ENCODE measurements around the gene FLYWCH2.

The FLYWCH2 gene

GRCh38 chr16:2867987-2868789, 14.8 kb upstream of the FLYWCH2 start (continued):
- no peak for TF ChIP-seq ZNF146 (tag by site-specific recombination; IDR thresholded peaks at IDR 0.05)
- TF ChIP-seq ZNF221 (tag by site-specific recombination; IDR thresholded peaks at IDR 0.05; ENCODE audit: borderline replicate concordance): no peak
- no peak for TF ChIP-seq PRDM1 (tag by site-specific recombination; IDR thresholded peaks at IDR 0.05)
- TF ChIP-seq ZNF214 (tag by site-specific recombination; IDR thresholded peaks at IDR 0.05; ENCODE audit: borderline replicate concordance): no peak
- no peak for TF ChIP-seq ZBTB6 (tag by site-specific recombination; IDR thresholded peaks at IDR 0.05)
- TF ChIP-seq ZNF37A (tag by site-specific recombination; IDR thresholded peaks at IDR 0.05): no peak
- no peak for TF ChIP-seq ZNF670 (tag by site-specific recombination; IDR thresholded peaks at IDR 0.05; ENCODE audit: low read depth)
- TF ChIP-seq ZNF391 (tag by site-specific recombination; IDR thresholded peaks at IDR 0.05; ENCODE audit: borderline replicate concordance, low read depth): peak; percentile 66; the same call in 1 of the 2 replicates
- TF ChIP-seq ZNF423 (tag by site-specific recombination; IDR thresholded peaks at IDR 0.05): no peak
- no peak for TF ChIP-seq ZNF202 (tag by site-specific recombination; IDR thresholded peaks at IDR 0.05; ENCODE audit: borderline replicate concordance)
- no peak for TF ChIP-seq ZNF132 (tag by site-specific recombination; IDR thresholded peaks at IDR 0.05; ENCODE audit: borderline replicate concordance)
- TF ChIP-seq ZNF335 (tag by site-specific recombination; conservative IDR thresholded peaks at IDR 0.05): peak; percentile 94
- no peak for TF ChIP-seq ZNF16 (tag by site-specific recombination; IDR thresholded peaks at IDR 0.05; ENCODE audit: low read depth)
- TF ChIP-seq GFI1B (tag by site-specific recombination; IDR thresholded peaks at IDR 0.05): no peak
- TF ChIP-seq TCF7L2 (IDR thresholded peaks at IDR 0.05; ENCODE audit: borderline replicate concordance, low read depth, low read length): no peak
- TF ChIP-seq ZNF121 (tag by site-specific recombination; IDR thresholded peaks at IDR 0.05): no peak
- TF ChIP-seq ZNF211 (tag by site-specific recombination; IDR thresholded peaks at IDR 0.05; ENCODE audit: low read depth): no peak
- TF ChIP-seq ZNF23 (tag by site-specific recombination; IDR thresholded peaks at IDR 0.05; ENCODE audit: borderline replicate concordance): no peak
- no peak for TF ChIP-seq ZNF169 (tag by site-specific recombination; IDR thresholded peaks at IDR 0.05)
- no peak; the same call in 1 of the 2 replicates for TF ChIP-seq ZNF24 (tag by site-specific recombination; IDR thresholded peaks at IDR 0.05)
- no peak for TF ChIP-seq ZNF624 (tag by site-specific recombination; IDR thresholded peaks at IDR 0.05)
- peak; percentile 41; the same call in 1 of the 2 replicates for TF ChIP-seq GLIS1 (tag by site-specific recombination; IDR thresholded peaks at IDR 0.05)
- peak; percentile 92 for TF ChIP-seq ZNF654 (tag by site-specific recombination; IDR thresholded peaks at IDR 0.05; ENCODE audit: low read depth)
- TF ChIP-seq BCL11B (tag by site-specific recombination; IDR thresholded peaks at IDR 0.05; ENCODE audit: low read depth): peak; percentile 90
- no peak for TF ChIP-seq WT1 (tag by site-specific recombination; IDR thresholded peaks at IDR 0.05)
- no peak for TF ChIP-seq ZNF664 (tag by site-specific recombination; IDR thresholded peaks at IDR 0.05)
- TF ChIP-seq HIC1 (tag by site-specific recombination; IDR thresholded peaks at IDR 0.05): peak; percentile 97
- TF ChIP-seq KLF1 (tag by site-specific recombination; IDR thresholded peaks at IDR 0.05): peak; percentile 75
- TF ChIP-seq ZNF585B (tag by site-specific recombination; IDR thresholded peaks at IDR 0.05): no peak
- no peak for TF ChIP-seq GLI4 (tag by site-specific recombination; IDR thresholded peaks at IDR 0.05)
- 0 out of 2 replicates have a peak, but pooled peaks have one; percentile 17 for TF ChIP-seq INSM2 (tag by site-specific recombination; IDR thresholded peaks at IDR 0.05)
- no peak for TF ChIP-seq ZNF155 (tag by site-specific recombination; IDR thresholded peaks at IDR 0.05)
- TF ChIP-seq ZNF777 (tag by site-specific recombination; IDR thresholded peaks at IDR 0.05; ENCODE audit: borderline replicate concordance): no peak
- no peak for TF ChIP-seq ZNF560 (tag by site-specific recombination; IDR thresholded peaks at IDR 0.05; ENCODE audit: borderline replicate concordance)

All from HEK293 (cell line).